Measurements from ENCODE around the gene CACNA1B.

DNA sequence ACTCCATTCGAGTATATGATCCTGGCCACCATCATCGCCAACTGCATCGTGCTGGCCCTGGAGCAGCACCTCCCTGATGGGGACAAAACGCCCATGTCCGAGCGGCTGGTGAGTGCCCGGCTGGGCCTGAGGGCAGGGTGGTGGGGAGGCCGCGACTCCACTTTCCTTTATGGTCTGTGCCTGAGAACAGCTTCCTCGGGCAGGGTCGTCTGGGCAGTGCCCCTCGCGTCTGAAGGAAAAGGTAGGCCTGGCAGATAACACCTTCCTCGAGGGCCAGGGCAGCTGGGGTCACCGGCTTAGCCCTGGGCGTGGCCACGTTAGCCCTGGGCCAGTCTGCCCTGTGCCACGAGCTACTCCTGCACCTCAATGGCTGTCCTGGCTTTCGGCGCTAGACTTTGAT lies 1.5 kb downstream of the CACNA1B start:
- TF ChIP-seq POLR2AphosphoS5 (IDR thresholded peaks at IDR 0.05; ENCODE audit: low read depth, low read length): no peak
- no peak for TF ChIP-seq PAX5 (IDR thresholded peaks at IDR 0.05; ENCODE audit: insufficient read depth, low read length, severe bottlenecking)
- no peak for TF ChIP-seq POLR2A (IDR thresholded peaks at IDR 0.05; ENCODE audit: low read depth, low read length)
- TF ChIP-seq TAF1 (IDR thresholded peaks at IDR 0.05; ENCODE audit: low read depth, low read length): no peak
- no peak for TF ChIP-seq SPI1 (IDR thresholded peaks at IDR 0.05; ENCODE audit: low read depth, low read length)

All from GM12891 (cell line).